ENCODE results near the gene QSOX2. TPM values are rescaled to one million over a fixed set of nuclear protein-coding genes. Genes with fewer than 3 reads are reported as not detected.
A peak's percentile ranks its signal among the peaks of the same experiment; 100 is the strongest.

Gene QSOX2
- total RNA-seq, 1 experiment from 2014 or later: 34.6 TPM

GRCh38 chr9:136220017-136220729 lies 25.4 kb downstream of the QSOX2 start:
- TF ChIP-seq, protein P1, sequence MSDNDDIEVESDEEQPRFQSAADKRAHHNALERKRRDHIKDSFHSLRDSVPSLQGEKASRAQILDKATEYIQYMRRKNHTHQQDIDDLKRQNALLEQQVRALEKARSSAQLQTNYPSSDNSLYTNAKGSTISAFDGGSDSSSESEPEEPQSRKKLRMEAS (IDR thresholded peaks at IDR 0.05): peak; percentile 49; the same call in 1 of the 2 replicates
- no peak for TF ChIP-seq SP1 (IDR thresholded peaks at IDR 0.05; ENCODE audit: low read depth)
- TF ChIP-seq, protein P2, sequence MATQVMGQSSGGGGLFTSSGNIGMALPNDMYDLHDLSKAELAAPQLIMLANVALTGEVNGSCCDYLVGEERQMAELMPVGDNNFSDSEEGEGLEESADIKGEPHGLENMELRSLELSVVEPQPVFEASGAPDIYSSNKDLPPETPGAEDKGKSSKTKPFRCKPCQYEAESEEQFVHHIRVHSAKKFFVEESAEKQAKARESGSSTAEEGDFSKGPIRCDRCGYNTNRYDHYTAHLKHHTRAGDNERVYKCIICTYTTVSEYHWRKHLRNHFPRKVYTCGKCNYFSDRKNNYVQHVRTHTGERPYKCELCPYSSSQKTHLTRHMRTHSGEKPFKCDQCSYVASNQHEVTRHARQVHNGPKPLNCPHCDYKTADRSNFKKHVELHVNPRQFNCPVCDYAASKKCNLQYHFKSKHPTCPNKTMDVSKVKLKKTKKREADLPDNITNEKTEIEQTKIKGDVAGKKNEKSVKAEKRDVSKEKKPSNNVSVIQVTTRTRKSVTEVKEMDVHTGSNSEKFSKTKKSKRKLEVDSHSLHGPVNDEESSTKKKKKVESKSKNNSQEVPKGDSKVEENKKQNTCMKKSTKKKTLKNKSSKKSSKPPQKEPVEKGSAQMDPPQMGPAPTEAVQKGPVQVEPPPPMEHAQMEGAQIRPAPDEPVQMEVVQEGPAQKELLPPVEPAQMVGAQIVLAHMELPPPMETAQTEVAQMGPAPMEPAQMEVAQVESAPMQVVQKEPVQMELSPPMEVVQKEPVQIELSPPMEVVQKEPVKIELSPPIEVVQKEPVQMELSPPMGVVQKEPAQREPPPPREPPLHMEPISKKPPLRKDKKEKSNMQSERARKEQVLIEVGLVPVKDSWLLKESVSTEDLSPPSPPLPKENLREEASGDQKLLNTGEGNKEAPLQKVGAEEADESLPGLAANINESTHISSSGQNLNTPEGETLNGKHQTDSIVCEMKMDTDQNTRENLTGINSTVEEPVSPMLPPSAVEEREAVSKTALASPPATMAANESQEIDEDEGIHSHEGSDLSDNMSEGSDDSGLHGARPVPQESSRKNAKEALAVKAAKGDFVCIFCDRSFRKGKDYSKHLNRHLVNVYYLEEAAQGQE (IDR thresholded peaks at IDR 0.05; ENCODE audit: low read depth): no peak
- no peak for TF ChIP-seq CEBPB (IDR thresholded peaks at IDR 0.05; ENCODE audit: low read depth)
- CTCF ChIA-PET: no interaction called here
- peak; percentile 80 for ATAC-seq

More at GRCh38 chr9:136220017-136220729, 25.4 kb downstream of the QSOX2 start:
- no peaks in the 10 kb centered on the region for H3K9me3 ChIP-seq (ENCODE audit: control insufficient read depth in 1 of 2, insufficient read depth in 1 of 2, low read depth in 1 of 2, low read length in 2 of 2)
- no peaks in the 10 kb centered on the region for H4K20me1 ChIP-seq (ENCODE audit: insufficient read depth)
- H3K4me3 ChIP-seq (replicated peaks in 1 of 2; ENCODE audit: low read depth in 1 of 2, low read length in 2 of 2): no peak overlapping the region
- no peaks in the 10 kb centered on the region for H3K9me2 ChIP-seq (ENCODE audit: insufficient read depth)
- peaks cover 11 to 19% of the 10 kb centered on the region in 2 experiments; a peak in 3 of 4 replicates for H3K4me1 ChIP-seq (ENCODE audit: control insufficient read depth in 1 of 2, insufficient read depth in 2 of 2, low read length in 2 of 2)
- H3K9ac ChIP-seq (ENCODE audit: low read length): peak overlapping the region; percentile 32; the same call in 1 of the 2 replicates
- H3K4me2 ChIP-seq (ENCODE audit: low read length): peak overlapping the region; percentile 35; the same call in 1 of the 2 replicates
- H3K27ac ChIP-seq (ENCODE audit: low read depth, low read length): peak overlapping the region; percentile 11
- H3K27me3 ChIP-seq (ENCODE audit: insufficient read depth, low read length): no peaks in the 10 kb centered on the region
- no peak for DNase-seq (ENCODE audit: low read depth, low spot score)
- intact Hi-C loops (cut with micrococcal nuclease): loop anchor here (10.0 kb wide), 1 partner anchor 255 kb away; the partner anchor contains the start of gene UBAC1
- peaks cover 55% of the 10 kb centered on the region for H3K79me2 ChIP-seq (ENCODE audit: insufficient read depth, low read length)
- POLR2A ChIA-PET: interaction anchor here (1.3 kb wide), 1 partner anchor 8 kb away, joined by 3 read pairs; no protein-coding TSS in a partner anchor
- BruUV-seq (replicated peaks): no TSS peak
- RAD21 ChIA-PET (ENCODE audit: low non-redundant PET in 1 of 2, low total read pairs in 2 of 2, uncharacterized antibody in 2 of 2, unreplicated experiment in 2 of 2): no interaction called here
- H3K36me3 ChIP-seq (ENCODE audit: control insufficient read depth in 1 of 2, insufficient read depth in 2 of 2, low read length in 2 of 2): peaks cover 9 to 41% of the 10 kb centered on the region in 2 experiments; a peak in 3 of 4 replicates
- H2AFZ ChIP-seq (ENCODE audit: low read depth, low read length, poor library complexity, severe bottlenecking): no peak overlapping the region
